Activated naive CD4-positive, alpha-beta T cell treated with anti-CD3 and anti-CD28 coated beads, Interleukin-2, amount 50 U/mL, for 72 hours (primary cell): ENCODE results near the gene CALD1. TPM values are rescaled to one million over a fixed set of nuclear protein-coding genes. Genes with fewer than 3 reads are reported as not detected.
A peak's percentile ranks its signal among the peaks of the same experiment; 100 is the strongest.

Experiments used
- ATAC-seq, 2 donors: fragments of 150-1000 bp; cut with Tn5 transposase; 2 replicates each; pipeline ENCODE4 v1.10.0; 2021; ENCODE audit warnings: mild to moderate bottlenecking in 2 of 2, moderate library complexity in 2 of 2
- DNase-seq, 2 donors: peaks; one replicate each; pipeline ENCODE4 v3.0.0; 2021 to 2022; ENCODE audit warnings: low spot score in 2 of 2
- H3K27ac Mint-ChIP-seq, 2 donors: one replicate each; pipeline ENCODE4 v1.8.0; 2022; ENCODE audit warnings: mild to moderate bottlenecking in 2 of 2, mixed read lengths in 2 of 2
- H3K36me3 Mint-ChIP-seq, 2 donors: one replicate each; pipeline ENCODE4 v1.8.0; 2022; ENCODE audit warnings: mixed read lengths in 2 of 2
- H3K9me3 Mint-ChIP-seq, 2 donors: one replicate each; pipeline ENCODE4 v1.8.0; 2022; ENCODE audit warnings: mixed read lengths in 2 of 2
- total RNA-seq, 2 donors: library from RNA; stranded (reverse); gene quantifications; one replicate each; pipeline ENCODE4 v1.2.3, GENCODE V29; 2022

Gene CALD1
- total RNA-seq, 2 donors from 2014 or later: 5.9 to 15.4 TPM

DNA sequence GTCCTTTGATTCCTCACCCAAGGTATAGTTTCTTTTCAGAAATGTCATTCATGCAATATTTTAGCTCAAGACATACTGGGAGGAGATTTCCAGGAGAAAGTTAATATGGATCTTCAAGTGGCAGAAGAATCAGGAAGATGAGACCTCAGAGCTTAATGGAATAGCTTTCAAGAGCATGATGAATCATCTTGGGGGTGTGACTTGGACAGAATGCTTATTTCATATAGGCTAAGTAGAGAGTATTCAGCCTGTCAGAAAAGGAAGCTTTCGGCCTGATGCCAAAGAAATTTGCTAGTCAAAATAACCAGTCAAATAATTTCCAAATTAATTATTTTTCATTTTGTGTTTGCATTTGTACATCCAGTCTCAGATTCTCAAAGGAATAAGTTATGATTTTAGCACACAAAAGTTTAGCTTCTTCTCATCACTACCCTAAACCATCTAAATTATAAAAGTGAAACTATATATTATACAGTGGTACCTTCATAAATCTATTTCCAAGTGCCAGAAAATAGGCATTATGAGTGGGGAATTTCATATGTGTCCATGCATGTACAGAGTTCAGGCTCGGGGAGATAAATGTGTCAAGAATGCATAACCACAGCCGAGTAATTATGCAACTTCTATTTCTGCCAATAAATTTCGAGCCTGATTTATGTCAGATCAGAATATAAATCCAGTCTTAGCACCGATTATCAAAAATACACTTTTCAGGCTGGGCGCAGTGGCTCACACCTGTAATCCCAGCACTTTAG, 27.3 kb upstream of the CALD1 start:
- Mint-ChIP-seq H3K9me3 (no peaks in the 10 kb centered on the region), H3K36me3 (no peaks in the 10 kb centered on the region), H3K27ac (peak overlapping the region in 1 of 2 donors; percentile 44)
- no peak for ATAC-seq
- DNase-seq: no peak

- DNase-seq (peak in 1 of 2 donors; percentile 51), ATAC-seq (peak in 1 of 2 donors; percentile 58)
- Mint-ChIP-seq H3K9me3 (no peaks in the 10 kb centered on the region), H3K36me3 (no peaks in the 10 kb centered on the region), H3K27ac (no peak overlapping the region)
These were observed 23.9 kb upstream of the CALD1 start for GRCh38 chr7:134755422-134756022.

- no peaks in the 10 kb centered on the region for H3K36me3 Mint-ChIP-seq
- no peaks in the 10 kb centered on the region for H3K9me3 Mint-ChIP-seq
- DNase-seq (no peak), ATAC-seq (no peak)
- H3K27ac Mint-ChIP-seq: no peak overlapping the region
These were observed 21.5 kb upstream of the CALD1 start for GRCh38 chr7:134757938-134758337.

- ATAC-seq (no peak), DNase-seq (no peak)
- Mint-ChIP-seq H3K9me3 (no peaks in the 10 kb centered on the region), H3K27ac (no peak overlapping the region), H3K36me3 (no peaks in the 10 kb centered on the region)
These were observed 20.5 kb upstream of the CALD1 start for GRCh38 chr7:134758981-134759380.

DNA sequence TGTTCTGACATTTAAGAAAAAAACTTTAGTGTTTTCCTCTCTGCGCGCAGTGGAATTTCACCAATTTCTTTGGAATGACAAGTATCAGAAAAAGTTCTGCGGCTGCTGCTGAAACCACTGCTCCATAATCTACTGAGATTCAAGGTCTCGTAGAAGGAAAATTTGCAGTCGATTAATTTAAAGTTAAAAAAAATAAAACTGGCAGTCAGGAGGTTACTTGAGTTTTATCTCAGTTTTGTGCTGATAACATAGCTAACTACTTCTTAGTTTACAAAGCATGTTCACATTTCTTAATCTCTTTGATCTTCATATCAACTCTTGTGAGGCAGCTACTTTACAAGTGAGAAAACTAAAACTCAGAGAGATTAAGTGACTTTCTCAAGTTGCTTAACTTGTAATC, 18.2 kb upstream of the CALD1 start:
- DNase-seq (no peak), ATAC-seq (no peak)

GRCh38 chr7:134763960-134764359, 15.5 kb upstream of the CALD1 start:
- DNase-seq (no peak), ATAC-seq (no peak)
- H3K9me3 Mint-ChIP-seq: no peaks in the 10 kb centered on the region

More for the DNA sequence above, 18.2 kb upstream of the CALD1 start:
- no peak overlapping the region for H3K27ac Mint-ChIP-seq
- no peaks in the 10 kb centered on the region for H3K9me3 Mint-ChIP-seq
- H3K36me3 Mint-ChIP-seq: no peaks in the 10 kb centered on the region

GRCh38 chr7:134764365-134764764, 15.1 kb upstream of the CALD1 start:
- Mint-ChIP-seq H3K9me3 (no peaks in the 10 kb centered on the region), H3K36me3 (no peaks in the 10 kb centered on the region), H3K27ac (no peak overlapping the region)
- ATAC-seq (no peak), DNase-seq (no peak)

More at GRCh38 chr7:134763960-134764359, 15.5 kb upstream of the CALD1 start:
- Mint-ChIP-seq H3K27ac (no peak overlapping the region), H3K36me3 (no peaks in the 10 kb centered on the region)

DNA sequence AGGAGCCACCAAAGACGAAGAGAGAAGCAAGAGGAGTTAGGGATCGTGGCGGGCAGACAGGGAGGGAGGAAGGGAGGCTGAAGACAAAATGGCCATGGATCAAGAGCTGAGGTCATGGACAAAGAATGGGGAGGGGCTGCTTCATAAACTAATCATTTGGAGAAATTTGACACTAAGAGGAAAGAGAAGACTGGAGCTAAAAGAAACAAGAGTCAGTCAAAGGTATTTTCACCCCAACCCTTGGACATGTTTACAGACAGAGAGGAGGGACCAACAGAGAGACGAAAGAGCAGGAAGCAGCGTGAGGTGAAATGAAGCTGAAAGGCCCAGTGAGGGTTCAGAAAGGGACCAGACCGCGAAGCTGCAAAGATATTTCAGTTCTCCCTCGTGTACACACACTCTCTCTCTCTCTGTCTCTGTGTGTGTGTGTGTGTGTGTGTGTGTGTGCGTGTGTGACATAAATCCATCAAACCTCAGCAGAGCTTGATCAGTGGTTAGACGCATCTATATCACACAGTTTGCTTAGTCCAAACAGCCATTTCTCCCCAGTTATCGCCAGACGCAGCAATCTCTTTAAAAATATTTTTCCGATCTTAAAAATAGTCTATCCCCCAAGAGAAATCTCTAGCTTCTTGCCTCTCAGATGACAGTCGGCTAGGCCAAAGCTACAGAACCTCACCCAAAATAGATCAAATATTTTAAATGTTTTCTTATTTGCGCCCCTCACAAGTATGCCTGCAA, 12.5 kb upstream of the CALD1 start:
- H3K27ac Mint-ChIP-seq: peak overlapping the region in 1 of 2 donors; percentile 19
- H3K9me3 Mint-ChIP-seq: no peaks in the 10 kb centered on the region
- ATAC-seq: no peak
- no peak for DNase-seq
- no peaks in the 10 kb centered on the region for H3K36me3 Mint-ChIP-seq

DNA sequence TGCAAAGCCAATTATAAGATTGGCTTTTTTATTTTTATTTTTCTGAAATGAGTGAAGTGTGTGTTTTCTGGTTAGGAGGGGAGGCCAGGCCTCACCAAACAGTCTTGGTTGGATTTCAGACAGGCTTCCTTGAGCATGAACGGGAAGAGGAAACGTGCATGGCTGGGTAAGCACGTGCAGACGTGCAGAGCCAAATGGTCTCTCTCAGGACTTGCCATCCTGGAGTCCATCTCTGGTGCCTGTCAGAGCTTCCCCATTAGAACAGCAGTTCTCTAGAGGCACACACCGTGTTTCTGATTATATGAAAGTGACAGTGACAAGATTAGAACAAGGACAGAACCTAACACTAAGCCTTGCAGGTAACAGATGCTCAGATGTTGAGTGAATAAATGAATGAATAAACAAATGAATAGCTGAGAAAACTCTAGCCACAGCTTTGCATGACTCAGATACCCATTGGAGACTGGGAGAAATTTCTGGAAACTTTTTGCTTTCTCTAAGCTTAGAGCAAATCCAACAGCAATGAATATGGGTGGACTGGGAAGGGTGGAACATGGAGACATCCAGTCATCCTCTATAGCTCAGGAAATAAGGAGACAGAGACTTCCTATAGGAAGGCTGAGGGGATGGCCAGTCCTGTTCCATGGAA, 11.8 kb upstream of the CALD1 start:
- Mint-ChIP-seq H3K9me3 (no peaks in the 10 kb centered on the region), H3K36me3 (no peaks in the 10 kb centered on the region), H3K27ac (peak overlapping the region in 1 of 2 donors; percentile 13)
- no peak for DNase-seq
- no peak for ATAC-seq

- ATAC-seq (no peak), DNase-seq (no peak)
- H3K36me3 Mint-ChIP-seq: no peaks in the 10 kb centered on the region
- no peaks in the 10 kb centered on the region for H3K9me3 Mint-ChIP-seq
- no peak overlapping the region for H3K27ac Mint-ChIP-seq
These were observed 11.2 kb upstream of the CALD1 start for GRCh38 chr7:134768243-134768642.

DNA sequence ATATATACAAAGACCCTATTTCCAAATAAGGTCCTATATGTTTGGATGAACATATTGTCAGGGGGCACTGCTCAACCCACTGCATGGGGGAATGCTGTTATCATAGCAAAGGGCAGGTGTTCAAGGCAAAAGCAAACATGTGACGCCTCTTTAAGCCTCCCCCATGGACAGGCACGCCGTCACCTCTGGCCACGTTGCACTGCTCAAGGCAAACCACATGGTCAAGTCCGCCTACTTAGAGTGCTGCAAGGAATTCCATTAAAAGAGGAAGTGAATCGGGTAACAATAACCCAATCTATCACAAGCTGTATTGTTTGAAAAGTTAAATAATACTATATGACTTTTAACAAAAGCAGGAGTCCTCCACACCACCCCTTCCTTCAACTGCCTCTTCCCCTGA, 8.8 kb upstream of the CALD1 start:
- H3K36me3 Mint-ChIP-seq: no peaks in the 10 kb centered on the region
- ATAC-seq (no peak), DNase-seq (no peak)
- H3K27ac Mint-ChIP-seq: no peak overlapping the region
- H3K9me3 Mint-ChIP-seq: no peaks in the 10 kb centered on the region

GRCh38 chr7:134771111-134771510, 8.3 kb upstream of the CALD1 start:
- Mint-ChIP-seq H3K36me3 (no peaks in the 10 kb centered on the region), H3K9me3 (no peaks in the 10 kb centered on the region), H3K27ac (no peak overlapping the region)
- ATAC-seq (no peak), DNase-seq (no peak)

DNA sequence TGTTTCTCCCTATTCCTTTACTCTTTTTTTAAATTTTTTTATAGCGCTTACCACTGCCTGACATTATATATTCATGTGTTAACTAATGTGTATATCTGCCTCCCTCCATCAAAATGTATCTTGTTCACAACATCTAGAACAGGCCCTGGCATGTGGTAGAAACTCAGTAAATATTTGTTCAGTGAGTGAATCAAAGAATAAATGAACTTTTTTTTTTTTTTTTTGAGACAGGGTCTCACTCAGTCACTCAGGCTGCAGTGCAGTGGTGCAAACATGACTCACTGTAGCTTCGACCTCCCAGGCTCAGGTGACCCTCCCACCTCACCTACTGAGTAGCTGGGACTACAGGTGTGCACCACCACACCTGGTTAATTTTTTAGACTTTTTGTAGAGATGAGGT, 7.5 kb upstream of the CALD1 start:
- Mint-ChIP-seq H3K36me3 (no peaks in the 10 kb centered on the region), H3K27ac (no peak overlapping the region), H3K9me3 (no peaks in the 10 kb centered on the region)
- DNase-seq (no peak), ATAC-seq (no peak)

- DNase-seq (no peak), ATAC-seq (no peak)
- H3K9me3 Mint-ChIP-seq: no peaks in the 10 kb centered on the region
- no peaks in the 10 kb centered on the region for H3K36me3 Mint-ChIP-seq
- no peak overlapping the region for H3K27ac Mint-ChIP-seq
These were observed 7.0 kb upstream of the CALD1 start for GRCh38 chr7:134772401-134772800.

- ATAC-seq: no peak
- H3K9me3 Mint-ChIP-seq: no peaks in the 10 kb centered on the region
- no peaks in the 10 kb centered on the region for H3K36me3 Mint-ChIP-seq
- H3K27ac Mint-ChIP-seq: no peak overlapping the region
- DNase-seq: no peak
These were observed 6.3 kb upstream of the CALD1 start for GRCh38 chr7:134773164-134773563.

GRCh38 chr7:134774119-134774518, 5.3 kb upstream of the CALD1 start:
- Mint-ChIP-seq H3K9me3 (no peaks in the 10 kb centered on the region), H3K36me3 (no peaks in the 10 kb centered on the region), H3K27ac (no peak overlapping the region)
- ATAC-seq (no peak), DNase-seq (no peak)

- DNase-seq: no peak
- Mint-ChIP-seq H3K36me3 (no peaks in the 10 kb centered on the region), H3K27ac (no peak overlapping the region), H3K9me3 (no peaks in the 10 kb centered on the region)
- no peak for ATAC-seq
These were observed 2.0 kb upstream of the CALD1 start for GRCh38 chr7:134777470-134777869.
